Lower leg skin (tissue), 3 donors: Measurements from ENCODE around the gene GALNT3.

ENCODE experiments used
- POLR2A ChIP-seq, 2 donors: fragments of 450-650 bp; IDR thresholded peaks; one replicate each; pipeline ENCODE4 v1.6.1; 2016 to 2017; ENCODE audit warnings: antibody characterized with exemption in 2 of 2, mild to moderate bottlenecking in 1 of 2, moderate library complexity in 1 of 2
- TF ChIP-seq, protein P1 (sequence below), 3 donors: fragments of 450-650 bp; IDR thresholded peaks; one replicate each; pipeline ENCODE4 v1.5.1; 2016; ENCODE audit warnings: antibody characterized with exemption in 3 of 3, mild to moderate bottlenecking in 3 of 3, moderate library complexity in 2 of 3

- TF ChIP-seq POLR2A (IDR thresholded peaks at IDR 0.05) = no peak
- TF ChIP-seq, protein P1, sequence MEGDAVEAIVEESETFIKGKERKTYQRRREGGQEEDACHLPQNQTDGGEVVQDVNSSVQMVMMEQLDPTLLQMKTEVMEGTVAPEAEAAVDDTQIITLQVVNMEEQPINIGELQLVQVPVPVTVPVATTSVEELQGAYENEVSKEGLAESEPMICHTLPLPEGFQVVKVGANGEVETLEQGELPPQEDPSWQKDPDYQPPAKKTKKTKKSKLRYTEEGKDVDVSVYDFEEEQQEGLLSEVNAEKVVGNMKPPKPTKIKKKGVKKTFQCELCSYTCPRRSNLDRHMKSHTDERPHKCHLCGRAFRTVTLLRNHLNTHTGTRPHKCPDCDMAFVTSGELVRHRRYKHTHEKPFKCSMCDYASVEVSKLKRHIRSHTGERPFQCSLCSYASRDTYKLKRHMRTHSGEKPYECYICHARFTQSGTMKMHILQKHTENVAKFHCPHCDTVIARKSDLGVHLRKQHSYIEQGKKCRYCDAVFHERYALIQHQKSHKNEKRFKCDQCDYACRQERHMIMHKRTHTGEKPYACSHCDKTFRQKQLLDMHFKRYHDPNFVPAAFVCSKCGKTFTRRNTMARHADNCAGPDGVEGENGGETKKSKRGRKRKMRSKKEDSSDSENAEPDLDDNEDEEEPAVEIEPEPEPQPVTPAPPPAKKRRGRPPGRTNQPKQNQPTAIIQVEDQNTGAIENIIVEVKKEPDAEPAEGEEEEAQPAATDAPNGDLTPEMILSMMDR (IDR thresholded peaks at IDR 0.05) = no peak
Observed at GRCh38 chr2:165701147-165701546, 92.9 kb downstream of the GALNT3 start.
